SU-DHL-6 (cell line): ENCODE measurements around the gene CEP128.

ENCODE experiments used
- H2AFZ ChIP-seq: fragments of 200-600 bp; sonication (generic); 2 replicates; pipeline ENCODE4 v1.6.1; 2014; ENCODE audit warnings: low read depth, mild to moderate bottlenecking, moderate library complexity, mixed read lengths, antibody characterized with exemption, low read length; ENCODE audit not compliant: severe bottlenecking
- H3F3A ChIP-seq: fragments of 200-600 bp; shearing (Covaris generic); 2 replicates; pipeline ENCODE4 v1.6.0; 2016; ENCODE audit warnings: antibody characterized with exemption, mild to moderate bottlenecking; ENCODE audit not compliant: insufficient read depth
- H3K27ac ChIP-seq: fragments of 200-600 bp; sonication (generic); 2 replicates; pipeline ENCODE4 v1.5.1; 2016; ENCODE audit warnings: low read depth, mild to moderate bottlenecking, low read length, moderate library complexity, mixed read lengths
- H3K27me3 ChIP-seq: fragments of 200-600 bp; sonication (generic), shearing (Covaris generic); 2 replicates; pipeline ENCODE4 v1.6.0; 2014; ENCODE audit warnings: mild to moderate bottlenecking, low read length
- H3K36me3 ChIP-seq: fragments of 200-600 bp; sonication (generic); 2 replicates; pipeline ENCODE4 v1.6.1; 2014; ENCODE audit warnings: mild to moderate bottlenecking, low read length, mixed read lengths
- H3K4me2 ChIP-seq: fragments of 300-600, 200-600 bp; shearing (Covaris generic), sonication (generic); 2 replicates; pipeline ENCODE4 v1.6.0; 2014; ENCODE audit warnings: low read length, low read depth, mild to moderate bottlenecking; ENCODE audit not compliant: poor library complexity, severe bottlenecking
- H3K4me3 ChIP-seq: fragments of 200-600 bp; sonication (generic); 2 replicates; pipeline ENCODE4 v1.5.1; 2014; ENCODE audit warnings: antibody characterized with exemption, low read length, mild to moderate bottlenecking, mixed read lengths; ENCODE audit not compliant: insufficient read depth, poor library complexity, severe bottlenecking
- H3K79me2 ChIP-seq: fragments of 200-600 bp; sonication (generic); 2 replicates; pipeline ENCODE4 v1.6.1; 2014; ENCODE audit warnings: mild to moderate bottlenecking, low read length, moderate library complexity; ENCODE audit not compliant: insufficient read depth
- H3K9ac ChIP-seq: fragments of 200-600 bp; sonication (generic); 2 replicates; pipeline ENCODE4 v1.7.0; 2014; ENCODE audit warnings: mild to moderate bottlenecking, low read length
- H3K9me2 ChIP-seq: fragments of 200-600 bp; sonication (generic); replicated peaks from 2 replicates; pipeline ENCODE4 v1.6.1; 2014; ENCODE audit warnings: low read length; ENCODE audit not compliant: insufficient read depth
- H3K9me3 ChIP-seq: fragments of 200-600 bp; sonication (generic); 2 replicates; pipeline ENCODE4 v1.6.1; 2014; ENCODE audit warnings: low read length, mixed read lengths; ENCODE audit not compliant: insufficient read depth
- H4K20me1 ChIP-seq: fragments of 200-600 bp; sonication (generic); 2 replicates; pipeline ENCODE4 v1.6.1; 2014; ENCODE audit warnings: low read depth, mild to moderate bottlenecking, antibody characterized with exemption, low read length, moderate library complexity, mixed read lengths
- EZH2phosphoT487 ChIP-seq: fragments of 200-600 bp; sonication (generic), shearing (Covaris generic); conservative IDR thresholded peaks from 2 replicates; pipeline ENCODE4 v1.6.1; 2018; ENCODE audit warnings: mild to moderate bottlenecking, antibody characterized with exemption, low read length, moderate library complexity, mixed read lengths
- TF ChIP-seq, protein P1 (sequence below): fragments of 200-600 bp; sonication (generic); IDR thresholded peaks from one replicate; pipeline ENCODE4 v1.5.1; 2017; ENCODE audit warnings: antibody characterized with exemption, mild to moderate bottlenecking, low read length, moderate library complexity; ENCODE audit not compliant: insufficient read depth, poor library complexity, severe bottlenecking

Gene CEP128

DNA sequence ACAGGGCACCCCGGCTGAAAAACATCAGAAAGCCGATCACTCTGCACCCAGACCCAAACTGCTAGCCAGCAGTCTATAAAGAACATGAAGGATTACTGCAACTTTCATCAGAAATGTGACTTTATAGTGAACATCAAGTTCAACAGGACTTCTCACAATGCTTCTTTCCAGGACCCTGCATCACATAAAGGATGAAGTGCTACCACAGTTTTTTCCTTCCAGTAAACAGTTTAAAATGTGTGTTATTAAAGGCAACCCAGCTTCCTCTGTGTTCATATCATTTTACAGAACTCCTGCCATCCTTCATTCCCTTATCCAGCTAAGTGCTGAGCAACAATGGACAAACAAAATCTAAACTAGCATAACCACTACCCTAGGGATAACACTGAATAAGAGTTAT, 449.9 kb downstream of the CEP128 start:
- H3K27ac ChIP-seq, result no peak overlapping the region
- H3K79me2 ChIP-seq, result no peaks in the 10 kb centered on the region
- H3K9me3 ChIP-seq, result no peaks in the 10 kb centered on the region
- no peak overlapping the region for H2AFZ ChIP-seq
- no peak overlapping the region for H3K4me2 ChIP-seq
- H3K9ac ChIP-seq, result no peak overlapping the region
- no peaks in the 10 kb centered on the region for H3K9me2 ChIP-seq
- no peak overlapping the region for H3K4me3 ChIP-seq
- no peaks in the 10 kb centered on the region for H3K27me3 ChIP-seq
- no peaks in the 10 kb centered on the region for H3F3A ChIP-seq
- no peaks in the 10 kb centered on the region for H3K36me3 ChIP-seq
- no peaks in the 10 kb centered on the region for H4K20me1 ChIP-seq
- TF ChIP-seq, protein P1, sequence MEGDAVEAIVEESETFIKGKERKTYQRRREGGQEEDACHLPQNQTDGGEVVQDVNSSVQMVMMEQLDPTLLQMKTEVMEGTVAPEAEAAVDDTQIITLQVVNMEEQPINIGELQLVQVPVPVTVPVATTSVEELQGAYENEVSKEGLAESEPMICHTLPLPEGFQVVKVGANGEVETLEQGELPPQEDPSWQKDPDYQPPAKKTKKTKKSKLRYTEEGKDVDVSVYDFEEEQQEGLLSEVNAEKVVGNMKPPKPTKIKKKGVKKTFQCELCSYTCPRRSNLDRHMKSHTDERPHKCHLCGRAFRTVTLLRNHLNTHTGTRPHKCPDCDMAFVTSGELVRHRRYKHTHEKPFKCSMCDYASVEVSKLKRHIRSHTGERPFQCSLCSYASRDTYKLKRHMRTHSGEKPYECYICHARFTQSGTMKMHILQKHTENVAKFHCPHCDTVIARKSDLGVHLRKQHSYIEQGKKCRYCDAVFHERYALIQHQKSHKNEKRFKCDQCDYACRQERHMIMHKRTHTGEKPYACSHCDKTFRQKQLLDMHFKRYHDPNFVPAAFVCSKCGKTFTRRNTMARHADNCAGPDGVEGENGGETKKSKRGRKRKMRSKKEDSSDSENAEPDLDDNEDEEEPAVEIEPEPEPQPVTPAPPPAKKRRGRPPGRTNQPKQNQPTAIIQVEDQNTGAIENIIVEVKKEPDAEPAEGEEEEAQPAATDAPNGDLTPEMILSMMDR, result no peak
- no peak for TF ChIP-seq EZH2phosphoT487

DNA sequence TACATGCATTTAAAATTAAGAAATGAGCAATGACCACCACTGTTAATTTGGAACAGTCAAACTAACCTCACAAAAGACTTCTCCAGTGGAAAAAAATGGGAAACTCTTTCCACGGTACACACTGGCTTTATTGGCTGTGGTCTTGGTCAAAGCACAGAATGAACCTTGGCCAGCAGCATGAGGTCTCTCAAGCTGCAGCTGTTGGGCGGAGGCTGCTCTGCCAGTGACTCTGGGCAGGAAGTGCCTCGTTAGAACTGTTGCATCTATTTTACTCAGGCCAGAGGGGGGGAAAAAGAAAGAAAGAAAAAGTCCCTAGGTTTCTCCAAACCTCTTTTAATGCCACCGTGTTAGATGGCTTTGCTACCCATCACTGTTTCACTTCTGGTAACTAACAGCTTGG, 450.4 kb downstream of the CEP128 start:
- no peak overlapping the region for H3K4me3 ChIP-seq
- TF ChIP-seq, protein P1, result no peak
- no peak for TF ChIP-seq EZH2phosphoT487
- no peak overlapping the region for H3K27ac ChIP-seq
- H3K9ac ChIP-seq, result no peak overlapping the region
- no peaks in the 10 kb centered on the region for H3K9me3 ChIP-seq
- no peak overlapping the region for H2AFZ ChIP-seq
- H3K4me2 ChIP-seq, result no peak overlapping the region
- no peaks in the 10 kb centered on the region for H3K27me3 ChIP-seq
- no peaks in the 10 kb centered on the region for H3K79me2 ChIP-seq
- H3F3A ChIP-seq, result no peaks in the 10 kb centered on the region
- H3K36me3 ChIP-seq, result no peaks in the 10 kb centered on the region
- H3K9me2 ChIP-seq, result no peaks in the 10 kb centered on the region
- no peaks in the 10 kb centered on the region for H4K20me1 ChIP-seq

DNA sequence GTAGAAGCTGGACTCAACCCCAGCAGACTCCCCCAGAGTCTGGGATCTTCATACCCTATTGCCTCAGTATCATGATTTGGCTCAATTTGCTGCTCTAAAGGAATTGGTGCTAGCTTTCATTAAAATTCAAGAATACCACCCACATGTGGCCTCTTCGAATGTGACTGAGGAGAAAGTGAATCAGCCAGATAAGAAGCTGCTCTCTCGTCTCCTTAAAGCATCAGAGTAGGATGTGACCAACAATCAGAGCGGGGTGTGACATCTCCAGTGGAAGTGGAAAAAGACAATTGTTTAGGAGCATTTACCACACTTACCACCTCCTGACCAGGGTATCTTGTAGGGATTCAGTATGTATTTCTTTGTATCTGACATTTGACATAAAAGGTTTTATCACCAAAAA, 452.0 kb downstream of the CEP128 start:
- no peaks in the 10 kb centered on the region for H4K20me1 ChIP-seq
- no peaks in the 10 kb centered on the region for H3K27me3 ChIP-seq
- no peak overlapping the region for H3K4me2 ChIP-seq
- no peaks in the 10 kb centered on the region for H3K79me2 ChIP-seq
- no peaks in the 10 kb centered on the region for H3K36me3 ChIP-seq
- H3K9me3 ChIP-seq, result no peaks in the 10 kb centered on the region
- no peak for TF ChIP-seq EZH2phosphoT487
- TF ChIP-seq, protein P1, result no peak
- H3K4me3 ChIP-seq, result no peak overlapping the region
- no peaks in the 10 kb centered on the region for H3K9me2 ChIP-seq
- H3F3A ChIP-seq, result no peaks in the 10 kb centered on the region
- no peak overlapping the region for H2AFZ ChIP-seq
- no peak overlapping the region for H3K9ac ChIP-seq
- H3K27ac ChIP-seq, result no peak overlapping the region
